HEK293 (cell line): ENCODE measurements around the gene TNFRSF14.

Experiments
- PRDM10 ChIP-seq: fragments of 450-650 bp; formaldehyde crosslinking; IDR thresholded peaks from 2 replicates; pipeline ENCODE4 v1.5.1; 2016; ENCODE audit warnings: missing biosample characterization, missing genetic modification characterization
- ZBTB21 ChIP-seq: fragments of 450-650 bp; formaldehyde crosslinking; IDR thresholded peaks from 2 replicates; pipeline ENCODE4 v1.5.1; 2017; ENCODE audit warnings: missing biosample characterization, missing genetic modification characterization
- ZNF10 ChIP-seq: fragments of 450-650 bp; formaldehyde crosslinking; IDR thresholded peaks from 2 replicates; pipeline ENCODE4 v1.5.1; 2017; ENCODE audit warnings: missing biosample characterization, missing genetic modification characterization
- ZNF214 ChIP-seq: fragments of 450-650 bp; formaldehyde crosslinking; IDR thresholded peaks from 2 replicates; pipeline ENCODE4 v1.5.1; 2017; ENCODE audit warnings: missing biosample characterization, mild to moderate bottlenecking, missing genetic modification characterization, borderline replicate concordance
- ZNF585B ChIP-seq: fragments of 450-650 bp; formaldehyde crosslinking; IDR thresholded peaks from 2 replicates; pipeline ENCODE4 v1.5.1; 2016; ENCODE audit warnings: missing biosample characterization, missing genetic modification characterization
- ZSCAN16 ChIP-seq: fragments of 450-650 bp; formaldehyde crosslinking; IDR thresholded peaks from 2 replicates; pipeline ENCODE4 v1.5.1; 2016; ENCODE audit warnings: missing biosample characterization, missing genetic modification characterization
- TF ChIP-seq, protein P1 (sequence below): fragments of 450-650 bp; formaldehyde crosslinking; IDR thresholded peaks from 2 replicates; pipeline ENCODE4 v1.5.1; 2016; ENCODE audit warnings: missing biosample characterization, missing genetic modification characterization

DNA sequence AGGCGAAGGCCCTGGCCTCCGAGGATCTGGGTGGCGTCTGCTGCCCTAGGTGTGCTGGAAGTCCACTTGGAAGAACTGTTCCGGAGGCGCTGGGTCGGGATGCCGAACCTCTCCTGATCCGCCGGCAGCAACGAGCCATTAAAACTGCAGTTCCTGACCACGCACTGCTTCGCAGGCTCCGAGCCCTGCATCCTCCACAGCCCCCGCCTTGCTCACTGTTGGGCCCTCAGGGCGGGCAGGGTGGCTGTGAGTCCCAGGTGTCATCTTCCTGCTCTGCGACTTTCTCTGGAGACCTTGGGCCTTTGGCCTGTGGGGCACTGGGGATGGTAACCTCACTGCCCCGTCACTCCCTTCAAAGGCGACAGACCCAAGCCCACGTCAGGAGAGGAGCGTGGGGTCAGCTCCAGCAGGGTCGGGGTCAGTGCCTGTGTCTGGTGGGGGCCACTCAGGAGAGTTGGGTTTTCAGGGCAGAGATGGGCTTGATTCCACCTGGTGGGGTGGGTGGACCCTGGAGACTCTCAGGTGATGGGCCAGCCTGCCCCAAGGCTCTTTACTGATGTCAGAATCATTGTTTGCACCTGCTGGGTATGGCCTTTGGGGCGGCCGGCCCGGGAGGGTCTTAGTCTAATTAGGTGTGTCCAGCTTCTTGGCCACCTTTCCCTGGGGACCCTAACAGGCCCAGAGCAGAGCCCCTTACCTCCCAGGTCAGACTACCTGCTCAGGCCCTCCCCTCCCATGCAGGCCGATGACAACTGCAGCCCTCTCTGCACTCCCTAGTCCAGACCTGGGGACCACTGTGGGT lies 33.5 kb downstream of the TNFRSF14 start:
- TF ChIP-seq PRDM10 (tag by site-specific recombination) = no peak
- TF ChIP-seq, protein P1, sequence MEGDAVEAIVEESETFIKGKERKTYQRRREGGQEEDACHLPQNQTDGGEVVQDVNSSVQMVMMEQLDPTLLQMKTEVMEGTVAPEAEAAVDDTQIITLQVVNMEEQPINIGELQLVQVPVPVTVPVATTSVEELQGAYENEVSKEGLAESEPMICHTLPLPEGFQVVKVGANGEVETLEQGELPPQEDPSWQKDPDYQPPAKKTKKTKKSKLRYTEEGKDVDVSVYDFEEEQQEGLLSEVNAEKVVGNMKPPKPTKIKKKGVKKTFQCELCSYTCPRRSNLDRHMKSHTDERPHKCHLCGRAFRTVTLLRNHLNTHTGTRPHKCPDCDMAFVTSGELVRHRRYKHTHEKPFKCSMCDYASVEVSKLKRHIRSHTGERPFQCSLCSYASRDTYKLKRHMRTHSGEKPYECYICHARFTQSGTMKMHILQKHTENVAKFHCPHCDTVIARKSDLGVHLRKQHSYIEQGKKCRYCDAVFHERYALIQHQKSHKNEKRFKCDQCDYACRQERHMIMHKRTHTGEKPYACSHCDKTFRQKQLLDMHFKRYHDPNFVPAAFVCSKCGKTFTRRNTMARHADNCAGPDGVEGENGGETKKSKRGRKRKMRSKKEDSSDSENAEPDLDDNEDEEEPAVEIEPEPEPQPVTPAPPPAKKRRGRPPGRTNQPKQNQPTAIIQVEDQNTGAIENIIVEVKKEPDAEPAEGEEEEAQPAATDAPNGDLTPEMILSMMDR = no peak
- TF ChIP-seq ZBTB21 = no peak
- TF ChIP-seq ZSCAN16 = no peak
- TF ChIP-seq ZNF10 (tag by site-specific recombination) = no peak
- no peak for TF ChIP-seq ZNF585B (tag by site-specific recombination)
- no peak for TF ChIP-seq ZNF214 (tag by site-specific recombination)
